Fibroblast of villous mesenchyme (primary cell): ENCODE measurements around the gene COPS8. TPM values are rescaled to one million over a fixed set of nuclear protein-coding genes. Genes with fewer than 3 reads are reported as not detected.
A peak's percentile ranks its signal among the peaks of the same experiment; 100 is the strongest.

ENCODE experiments used
- DNase-seq: peaks from one replicate; pipeline ENCODE4 v3.0.0-alpha.2; 2010; ENCODE audit warnings: low read depth
- H3K4me3 ChIP-seq: 2 replicates; pipeline ENCODE4 v1.5.1; 2011; ENCODE audit warnings: low read depth, mild to moderate bottlenecking, low read length
- CTCF ChIP-seq: IDR thresholded peaks from 2 replicates; pipeline ENCODE4 v1.5.1; 2012; ENCODE audit warnings: low read depth, mild to moderate bottlenecking, low read length; ENCODE audit not compliant: insufficient read depth
- total RNA-seq: library from RNA; depleted of rRNA; stranded (reverse); fragments of >200 nt; gene quantifications from 2 replicates; pipeline ENCODE4 v1.2.3, GENCODE V29; 2012

COPS8 gene
- total RNA-seq, 1 donor, result 98.0 TPM

GRCh38 chr2:237045449-237045848 is 40.2 kb upstream of the COPS8 start:
- no peak for TF ChIP-seq CTCF
- DNase-seq, result peak; percentile 7
- H3K4me3 ChIP-seq, result no peak overlapping the region

DNA sequence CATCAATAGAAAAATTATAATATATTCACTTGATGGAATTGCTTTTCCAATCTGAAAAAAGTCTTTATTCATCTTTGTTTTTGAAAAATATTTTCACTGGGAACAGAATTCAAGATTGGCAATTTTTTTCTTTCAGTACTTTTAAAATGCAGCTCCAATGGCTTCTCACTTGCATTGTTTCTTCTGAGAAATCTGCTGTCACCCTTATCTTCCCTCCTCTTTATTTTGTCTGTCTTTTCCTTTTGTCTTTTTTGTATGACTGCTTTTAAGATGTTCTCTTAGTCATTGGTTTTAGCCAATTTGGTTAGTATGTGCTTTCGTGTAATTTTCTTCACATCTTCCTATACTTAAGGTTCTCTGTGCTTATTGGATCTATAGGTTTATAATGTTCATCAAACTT is 37.1 kb upstream of the COPS8 start:
- no peak for TF ChIP-seq CTCF
- H3K4me3 ChIP-seq, result no peak overlapping the region
- DNase-seq, result no peak

GRCh38 chr2:237051861-237052260 is 33.8 kb upstream of the COPS8 start:
- no peak for DNase-seq
- TF ChIP-seq CTCF, result no peak
- H3K4me3 ChIP-seq, result no peak overlapping the region

- DNase-seq, result no peak
- TF ChIP-seq CTCF, result no peak
- H3K4me3 ChIP-seq, result no peak overlapping the region
Observed at GRCh38 chr2:237053066-237053465, 32.6 kb upstream of the COPS8 start.

DNA sequence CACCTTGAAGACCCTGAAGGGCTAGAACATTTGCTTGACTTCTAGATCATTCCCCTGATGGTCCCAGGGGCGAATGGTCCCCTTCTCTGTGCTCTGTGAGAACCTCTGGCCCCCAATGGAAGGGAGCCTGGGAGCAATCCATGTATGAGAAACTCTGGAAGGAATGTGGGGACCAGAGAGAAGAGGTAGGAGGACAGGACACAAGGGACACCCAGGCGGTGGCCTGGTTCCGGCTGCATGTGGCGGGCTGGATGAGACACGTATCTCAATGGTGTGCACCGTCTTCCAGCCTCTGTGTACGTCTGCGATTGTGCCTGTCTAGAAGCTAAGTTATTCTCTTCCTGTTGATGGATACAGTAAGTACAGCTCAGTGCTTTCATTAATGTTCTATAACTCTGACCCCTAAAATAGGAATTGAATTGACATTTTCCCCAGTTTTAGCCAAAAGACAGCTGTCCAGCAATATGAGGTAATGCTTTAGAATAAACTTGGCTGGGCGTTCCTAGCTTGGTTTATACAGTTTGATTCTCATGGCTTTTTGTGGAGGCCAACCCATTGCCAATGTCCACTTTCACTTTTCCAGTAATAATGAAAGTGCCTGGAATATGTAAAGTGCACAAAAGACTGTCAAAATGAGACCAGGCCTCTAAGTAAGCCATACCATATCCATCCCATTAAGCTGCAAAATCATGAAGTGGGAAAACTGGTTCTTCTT is 30.1 kb upstream of the COPS8 start:
- TF ChIP-seq CTCF, result no peak
- DNase-seq, result no peak
- no peak overlapping the region for H3K4me3 ChIP-seq

DNA sequence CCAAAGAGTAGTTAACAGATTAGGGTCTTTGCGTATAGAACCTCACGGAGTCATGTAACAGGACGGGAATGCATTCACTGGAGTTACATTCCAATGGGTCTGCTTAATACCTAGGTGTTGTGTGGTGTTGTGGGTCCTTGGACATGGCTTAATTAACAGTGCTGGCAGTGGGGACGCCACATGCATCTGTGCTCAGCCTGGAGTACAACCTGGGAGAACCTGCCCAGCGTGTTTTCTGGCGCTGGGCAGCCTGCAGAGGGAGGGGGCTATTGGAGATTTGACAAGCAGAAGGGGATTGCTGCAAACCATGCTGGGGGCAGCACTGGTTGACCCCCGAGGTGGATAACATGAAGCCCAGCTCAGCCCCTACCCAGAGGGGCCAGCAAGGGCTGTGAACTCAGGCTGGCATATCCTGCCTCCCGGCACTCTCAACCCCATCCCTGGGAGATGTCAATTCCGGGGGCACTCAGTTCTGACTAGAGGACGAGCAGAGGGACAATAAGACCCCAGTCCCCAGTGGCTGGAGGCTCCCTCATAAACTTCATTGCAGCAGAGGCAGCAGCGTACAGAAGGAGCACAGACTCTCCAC is 29.3 kb upstream of the COPS8 start:
- DNase-seq, result no peak
- H3K4me3 ChIP-seq, result no peak overlapping the region
- no peak for TF ChIP-seq CTCF

DNA sequence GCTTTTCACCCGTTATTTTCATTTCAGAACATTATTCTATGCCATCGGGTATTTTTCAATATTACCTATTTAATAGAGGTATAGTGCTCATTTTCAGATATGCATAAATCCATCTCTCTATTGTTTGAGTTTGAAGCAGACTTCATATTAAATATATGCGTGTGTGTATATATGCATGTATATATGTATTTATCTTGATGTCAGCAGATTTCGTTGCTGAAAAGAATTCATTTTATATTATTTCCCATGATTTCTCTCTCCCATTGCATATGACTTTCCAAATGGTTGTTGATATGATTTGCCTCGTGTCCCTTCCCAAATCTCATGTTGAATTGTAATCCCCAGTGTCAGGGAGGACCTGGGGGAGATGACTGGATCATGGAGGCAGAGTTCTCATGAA is 28.6 kb upstream of the COPS8 start:
- TF ChIP-seq CTCF, result no peak
- H3K4me3 ChIP-seq, result no peak overlapping the region
- no peak for DNase-seq
